Activated T-helper 1 cell treated with anti-CD3 and anti-CD28 coated beads, Interleukin-12 subunit alpha, Interleukin-12 subunit beta, Interleukin-2, Interleukin-4 antibody, amounts not matched to agents 30 ng/mL and 10 ng/mL and 1 ng/mL, durations not matched to agents 14 hours and 24 hours and 36 hours (primary cell): Measurements from ENCODE around the gene RAD51C. TPM values are rescaled to one million over a fixed set of nuclear protein-coding genes. Genes with fewer than 3 reads are reported as not detected.
"Not testable (repeated sequence)": the region's sequence is repeated elsewhere in the genome, so short reads cannot be mapped to it uniquely, and the experiment has no call there.

Source experiments
- DNase-seq: peaks from one replicate; pipeline ENCODE4 v3.0.0; 2021; ENCODE audit warnings: low spot score
- H3K27ac Mint-ChIP-seq: one replicate; pipeline ENCODE4 v1.8.0; 2021; ENCODE audit warnings: mild to moderate bottlenecking, mixed read lengths
- H3K27me3 Mint-ChIP-seq: one replicate; pipeline ENCODE4 v1.8.0; 2022; ENCODE audit warnings: mild to moderate bottlenecking, moderate library complexity, mixed read lengths; ENCODE audit not compliant: insufficient read depth
- H3K36me3 Mint-ChIP-seq: one replicate; pipeline ENCODE4 v1.8.0; 2021; ENCODE audit warnings: low read depth, mixed read lengths
- H3K4me1 Mint-ChIP-seq: one replicate; pipeline ENCODE4 v1.8.0; 2021; ENCODE audit warnings: low read depth, mixed read lengths
- H3K4me3 Mint-ChIP-seq: one replicate; pipeline ENCODE4 v1.8.0; 2021; ENCODE audit warnings: mild to moderate bottlenecking, moderate library complexity, mixed read lengths
- H3K9me3 Mint-ChIP-seq: one replicate; pipeline ENCODE4 v1.8.0; 2021; ENCODE audit warnings: mixed read lengths
- intact Hi-C: fragments of 100-400 bp; cut with micrococcal nuclease; formaldehyde crosslinking; loops from one replicate; pipeline ENCODE4 v1.15.1; 2024
- total RNA-seq: library from RNA; stranded (reverse); gene quantifications from 2 replicates; pipeline ENCODE4 v1.2.3, GENCODE V29; 2022

The RAD51C gene
- total RNA-seq, 1 donor from 2014 or later = 91.2 TPM

DNA sequence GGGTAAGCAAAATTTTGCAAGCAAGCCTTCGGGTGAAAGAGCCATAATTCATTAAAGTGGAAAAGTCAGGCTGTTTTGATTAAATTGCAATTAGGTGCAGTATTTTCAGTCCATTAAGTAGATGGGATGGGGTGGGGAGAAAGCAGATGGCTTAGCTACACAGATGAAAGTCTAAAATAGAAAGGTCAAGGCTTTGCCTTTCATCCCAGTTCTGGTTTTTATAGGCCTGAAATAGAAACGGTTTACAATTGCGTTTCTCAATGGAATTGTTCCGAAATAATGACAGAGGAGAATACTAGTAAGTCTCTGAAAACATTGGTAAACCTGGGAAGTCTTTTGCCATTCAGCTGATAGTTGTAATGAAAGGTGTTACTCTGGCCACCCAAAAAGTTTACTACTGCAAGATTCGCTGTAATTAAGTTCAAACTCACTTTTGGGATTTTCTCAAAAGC is 64.8 kb downstream of the RAD51C start:
- intact Hi-C loops = loop anchor here (2.0 kb wide), 1 partner anchor 98 kb away; no protein-coding TSS in a partner anchor
- H3K36me3 Mint-ChIP-seq = no peaks in the 10 kb centered on the region

DNA sequence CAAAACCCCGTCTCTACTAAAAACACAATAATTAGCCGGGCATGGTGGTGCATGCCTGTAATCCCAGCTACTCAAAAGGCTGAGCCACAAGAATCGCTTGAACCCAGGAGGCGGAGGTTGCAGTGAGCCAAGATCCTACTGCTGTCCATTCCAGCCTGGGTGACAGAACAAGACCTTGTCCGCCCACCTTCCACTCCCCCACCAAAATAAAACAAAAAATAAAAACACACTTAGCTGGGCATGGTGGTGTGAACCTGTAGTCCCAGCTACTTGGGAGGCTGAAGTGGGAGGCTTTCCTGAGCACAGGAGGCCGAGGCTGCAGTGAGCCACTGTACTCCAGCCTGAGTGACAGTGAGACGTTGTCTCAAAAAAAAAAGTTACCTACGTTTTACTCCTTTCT is 66.5 kb downstream of the RAD51C start:
- Mint-ChIP-seq H3K9me3 (no peaks in the 10 kb centered on the region), H3K4me1 (peaks cover 12% of the 10 kb centered on the region), H3K27ac (no peak overlapping the region), H3K36me3 (no peaks in the 10 kb centered on the region), H3K4me3 (no peak overlapping the region), H3K27me3 (peaks cover 51% of the 10 kb centered on the region)
- intact Hi-C loops = no loop called here
- no peak for DNase-seq

More for the DNA sequence above, 64.8 kb downstream of the RAD51C start:
- peak overlapping the region; percentile 92 for H3K4me3 Mint-ChIP-seq
- H3K27ac Mint-ChIP-seq = no peak overlapping the region
- H3K27me3 Mint-ChIP-seq = peaks cover 58% of the 10 kb centered on the region
- H3K9me3 Mint-ChIP-seq = no peaks in the 10 kb centered on the region
- DNase-seq = no peak
- peaks cover 12% of the 10 kb centered on the region for H3K4me1 Mint-ChIP-seq

DNA sequence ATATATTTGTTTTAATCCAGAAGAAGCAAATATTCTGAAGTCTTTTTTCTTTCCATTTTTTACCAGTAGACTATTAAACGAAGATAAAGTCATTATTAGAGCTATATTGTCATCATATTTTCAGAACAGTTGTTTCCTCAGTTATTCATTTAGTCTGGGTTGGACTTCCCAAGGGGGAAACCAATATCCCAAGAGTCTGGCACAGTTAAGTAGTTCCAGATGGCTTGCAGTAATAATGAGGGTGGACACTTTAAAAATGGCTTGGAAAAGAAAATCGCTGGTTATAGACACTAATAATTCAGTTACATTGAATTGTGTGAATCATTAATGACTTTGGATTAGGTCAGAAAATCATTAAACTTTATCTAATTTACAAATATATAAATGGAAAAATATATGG is 67.1 kb downstream of the RAD51C start:
- peaks cover 51% of the 10 kb centered on the region for H3K27me3 Mint-ChIP-seq

DNA sequence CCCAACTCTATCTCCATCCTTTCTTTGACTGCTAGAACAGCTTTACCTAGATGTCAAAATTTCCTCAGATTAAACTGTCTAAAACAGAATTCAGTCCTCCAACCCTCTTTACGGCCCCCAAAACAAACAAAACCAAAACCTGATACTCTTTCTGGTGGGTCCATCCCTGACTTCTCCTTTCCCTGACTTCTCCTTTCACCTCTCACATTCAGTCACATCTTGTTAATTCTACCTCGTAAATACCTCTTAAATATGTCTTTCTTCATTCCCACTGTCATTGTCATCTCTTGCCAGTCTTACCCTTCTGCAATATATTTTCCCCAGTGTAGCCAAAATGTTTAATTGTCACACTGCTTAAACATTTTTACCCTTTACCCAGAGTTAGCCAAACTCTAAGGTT is 67.8 kb downstream of the RAD51C start:
- no peaks in the 10 kb centered on the region for H3K9me3 Mint-ChIP-seq
- intact Hi-C loops = no loop called here
- peaks cover 8% of the 10 kb centered on the region for H3K4me1 Mint-ChIP-seq
- no peaks in the 10 kb centered on the region for H3K36me3 Mint-ChIP-seq
- no peak for DNase-seq
- peaks cover 45% of the 10 kb centered on the region for H3K27me3 Mint-ChIP-seq
- no peak overlapping the region for H3K4me3 Mint-ChIP-seq
- H3K27ac Mint-ChIP-seq = no peak overlapping the region

More for the DNA sequence above, 67.1 kb downstream of the RAD51C start:
- no peaks in the 10 kb centered on the region for H3K36me3 Mint-ChIP-seq
- no peaks in the 10 kb centered on the region for H3K9me3 Mint-ChIP-seq
- H3K4me1 Mint-ChIP-seq = peaks cover 12% of the 10 kb centered on the region
- intact Hi-C loops = no loop called here
- H3K27ac Mint-ChIP-seq = no peak overlapping the region
- H3K4me3 Mint-ChIP-seq = no peak overlapping the region
- no peak for DNase-seq

DNA sequence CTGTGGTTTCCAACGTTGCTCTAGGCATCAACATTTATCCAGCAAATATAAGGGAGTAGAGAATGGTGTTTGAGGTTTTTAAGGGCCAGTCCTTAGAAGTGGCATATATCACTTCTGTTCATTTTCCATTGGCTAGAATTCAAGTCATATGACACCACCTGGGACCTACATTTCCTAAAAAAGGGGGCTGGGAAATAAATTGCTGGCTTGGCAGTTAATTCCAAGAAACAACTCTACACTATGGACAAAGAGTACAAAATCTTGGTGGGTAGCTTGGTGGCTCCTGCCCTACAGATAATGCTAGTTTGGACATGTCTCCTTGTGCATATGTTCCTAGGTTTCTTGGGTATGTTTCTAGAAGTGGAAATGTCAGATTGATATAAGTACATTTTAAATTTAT is 70.9 kb downstream of the RAD51C start:
- H3K4me3 Mint-ChIP-seq = no peak overlapping the region
- no peaks in the 10 kb centered on the region for H3K9me3 Mint-ChIP-seq
- H3K27me3 Mint-ChIP-seq = peaks cover 28% of the 10 kb centered on the region

DNA sequence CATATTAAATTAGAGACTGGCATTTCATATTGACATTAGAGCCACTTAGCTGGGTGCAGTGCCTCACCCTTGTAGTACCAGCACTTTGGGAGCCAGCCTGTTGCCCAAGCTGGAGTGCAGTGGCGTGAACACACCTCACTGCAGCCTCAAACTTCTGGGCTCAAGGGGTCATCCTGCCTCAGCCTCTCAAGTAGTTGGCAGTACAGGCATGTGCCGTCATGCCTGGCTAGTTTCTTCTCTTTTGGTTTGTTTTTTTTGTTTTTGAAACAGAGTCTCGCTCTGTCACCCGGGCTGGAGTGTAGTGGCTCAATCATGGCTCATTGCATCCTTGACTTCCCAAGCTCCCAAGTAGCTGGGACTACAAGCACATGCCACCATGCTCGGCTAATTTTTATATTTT is 72.0 kb downstream of the RAD51C start:
- H3K27me3 Mint-ChIP-seq = peaks cover 23% of the 10 kb centered on the region

More for the DNA sequence above, 70.9 kb downstream of the RAD51C start:
- intact Hi-C loops = no loop called here
- no peak overlapping the region for H3K27ac Mint-ChIP-seq
- DNase-seq = no peak
- no peaks in the 10 kb centered on the region for H3K4me1 Mint-ChIP-seq
- H3K36me3 Mint-ChIP-seq = no peaks in the 10 kb centered on the region

DNA sequence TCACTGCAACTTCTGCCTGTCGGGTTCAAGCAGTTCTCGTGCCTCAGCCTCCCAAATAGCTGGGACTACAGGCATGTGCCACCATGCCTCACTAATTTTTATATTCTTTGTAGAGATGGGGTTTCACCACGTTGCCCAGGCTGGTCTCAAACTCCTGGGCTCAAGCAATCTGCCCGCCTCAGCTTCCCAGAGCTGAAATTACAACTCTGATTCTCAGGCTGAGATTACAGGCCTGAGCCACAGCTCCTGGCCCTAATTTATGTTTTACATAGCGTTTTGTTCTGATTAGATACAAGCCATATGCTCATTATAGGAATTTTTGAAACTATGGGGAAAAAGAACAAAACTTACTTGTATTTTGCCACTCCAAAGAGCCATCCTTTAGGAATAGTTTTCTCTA is 86.1 kb downstream of the RAD51C start:
- H3K4me3 Mint-ChIP-seq, H3K27ac Mint-ChIP-seq, H3K36me3 Mint-ChIP-seq, H3K4me1 Mint-ChIP-seq, intact Hi-C loops, H3K9me3 Mint-ChIP-seq, DNase-seq: not testable (repeated sequence)
- H3K27me3 Mint-ChIP-seq = peaks cover 11% of the 10 kb centered on the region

More for the DNA sequence above, 72.0 kb downstream of the RAD51C start:
- Mint-ChIP-seq H3K27ac (no peak overlapping the region), H3K36me3 (no peaks in the 10 kb centered on the region), H3K4me1 (no peaks in the 10 kb centered on the region), H3K9me3 (no peaks in the 10 kb centered on the region), H3K4me3 (no peak overlapping the region)
- no peak for DNase-seq
- intact Hi-C loops = no loop called here

DNA sequence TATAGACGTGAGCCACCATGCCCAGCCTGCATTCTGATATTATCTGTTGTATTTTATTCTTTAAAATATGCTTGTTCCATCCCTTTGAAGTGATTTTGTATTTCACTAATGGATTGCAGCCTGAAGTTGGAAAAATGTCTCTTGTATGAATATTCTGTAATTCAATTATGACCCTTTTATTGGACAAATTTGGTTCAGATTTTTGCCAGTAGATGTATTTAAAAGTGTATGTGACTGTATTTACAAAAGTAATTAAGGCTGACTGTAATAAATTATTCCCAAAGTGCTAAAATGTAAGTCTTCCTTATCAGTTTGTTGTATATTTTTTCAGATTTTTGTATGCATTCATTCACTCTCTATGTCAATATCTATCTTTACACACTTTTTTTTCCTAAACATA is 87.0 kb downstream of the RAD51C start:
- H3K4me1 Mint-ChIP-seq = no peaks in the 10 kb centered on the region
- no peaks in the 10 kb centered on the region for H3K36me3 Mint-ChIP-seq
- no peak overlapping the region for H3K4me3 Mint-ChIP-seq
- peaks cover 11% of the 10 kb centered on the region for H3K27me3 Mint-ChIP-seq
- intact Hi-C loops = no loop called here
- no peak for DNase-seq
- no peaks in the 10 kb centered on the region for H3K9me3 Mint-ChIP-seq
- no peak overlapping the region for H3K27ac Mint-ChIP-seq

DNA sequence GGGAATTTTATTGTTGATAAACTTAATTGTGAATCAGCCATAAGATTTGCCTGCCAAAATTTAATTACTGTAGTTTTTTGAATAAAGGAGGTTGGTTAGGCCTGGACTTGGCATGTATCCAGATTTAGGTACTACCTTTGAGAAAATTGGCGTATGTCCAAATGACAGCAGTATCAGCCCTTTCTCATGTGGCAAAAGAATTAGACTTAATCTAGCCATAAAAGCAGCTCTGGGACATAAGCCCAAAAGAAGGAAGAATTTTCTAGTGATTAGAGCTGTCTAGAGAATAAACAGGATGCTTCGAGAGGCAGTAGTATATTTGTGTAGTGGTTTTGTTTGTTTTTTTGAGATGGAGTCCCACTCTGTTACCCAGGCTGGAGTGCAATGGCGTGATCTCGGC is 91.0 kb downstream of the RAD51C start:
- no peak for DNase-seq
- no peaks in the 10 kb centered on the region for H3K36me3 Mint-ChIP-seq

DNA sequence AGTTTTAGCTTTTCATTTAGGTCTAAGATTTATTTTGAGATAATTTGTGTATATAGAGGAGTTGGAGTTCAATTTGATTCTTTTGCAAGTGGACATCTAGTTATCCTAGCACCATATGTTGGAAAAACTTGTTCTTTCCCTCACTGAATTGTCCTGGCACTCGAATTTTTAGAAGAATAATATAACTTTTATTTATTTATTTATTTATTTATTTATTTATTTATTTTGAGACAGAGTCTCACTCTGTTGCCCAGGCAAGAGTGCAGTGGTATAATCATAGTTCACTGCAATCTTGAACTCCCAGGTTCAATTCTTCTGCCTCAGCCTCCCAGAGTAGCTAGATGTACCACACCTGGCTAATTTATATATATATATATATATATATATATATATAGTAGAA is 92.7 kb downstream of the RAD51C start:
- Mint-ChIP-seq H3K4me1 (no peaks in the 10 kb centered on the region), H3K27me3 (peaks cover 3% of the 10 kb centered on the region), H3K9me3 (no peaks in the 10 kb centered on the region), H3K36me3 (no peaks in the 10 kb centered on the region), H3K4me3 (no peak overlapping the region), H3K27ac (no peak overlapping the region)
- DNase-seq = no peak
- intact Hi-C loops = no loop called here

More for the DNA sequence above, 91.0 kb downstream of the RAD51C start:
- no peaks in the 10 kb centered on the region for H3K4me1 Mint-ChIP-seq
- H3K27ac Mint-ChIP-seq = no peak overlapping the region
- H3K9me3 Mint-ChIP-seq = no peaks in the 10 kb centered on the region
- intact Hi-C loops = no loop called here
- no peak overlapping the region for H3K4me3 Mint-ChIP-seq
- H3K27me3 Mint-ChIP-seq = peaks cover 9% of the 10 kb centered on the region

Other genes with a start within 250 kb of the RAD51C start
- 1.1 and 1.2 TPM in 2 replicates for gene HSF5, start 204.2 kb upstream of the RAD51C start, total RNA-seq
- 77.4 and 83.3 TPM in 2 replicates for gene MTMR4, start 178.0 kb upstream of the RAD51C start, total RNA-seq
- gene TEX14, start 557 bp upstream of the RAD51C start, total RNA-seq = 0.13 and 0.17 TPM in 2 replicates
- 0.03 TPM in 1 of 2 replicates, not detected in the other for gene PPM1E, start 63.3 kb downstream of the RAD51C start, total RNA-seq